OCI-LY7 (cell line): ENCODE results near the gene EYA2.

Source experiments
- CTCF ChIP-seq: fragments of 200-600 bp; sonication (generic); conservative IDR thresholded peaks from 2 replicates; pipeline ENCODE4 v1.5.1; 2014; ENCODE audit warnings: mild to moderate bottlenecking, antibody characterized with exemption, low read length, moderate library complexity, mixed read lengths
- EZH2phosphoT487 ChIP-seq: fragments of 200-600 bp; sonication (generic); IDR thresholded peaks from 2 replicates; pipeline ENCODE4 v1.6.1; 2018; ENCODE audit warnings: low read depth, borderline replicate concordance, mild to moderate bottlenecking, mixed run types, antibody characterized with exemption, low read length, moderate library complexity, mixed read lengths

- TF ChIP-seq CTCF (no peak), EZH2phosphoT487 (no peak)
Observed at GRCh38 chr20:46894971-46895905, 595 bp downstream of the EYA2 start.
